GM12878 (cell line): ENCODE data around the gene PPM1A. TPM values are rescaled to one million over a fixed set of nuclear protein-coding genes. Genes with fewer than 3 reads are reported as not detected.
A peak's percentile ranks its signal among the peaks of the same experiment; 100 is the strongest.

Experiments
- EED ChIP-seq: sonication (generic); IDR thresholded peaks from 2 replicates; pipeline ENCODE4 v1.6.1; 2016; ENCODE audit warnings: antibody characterized with exemption, low read depth
- EGR1 ChIP-seq, 2 experiments: IDR thresholded peaks; 1 replicate in 1 of 2; 2 replicates in 1 of 2; pipeline ENCODE4 v1.6.1; 2011 to 2012; ENCODE audit warnings: low read depth in 2 of 2, low read length in 2 of 2, borderline replicate concordance in 1 of 2, mild to moderate bottlenecking in 1 of 2, moderate library complexity in 1 of 2
- ELK1 ChIP-seq: IDR thresholded peaks from 2 replicates; pipeline ENCODE4 v1.6.1; 2012; ENCODE audit warnings: low read depth, low read length, improper control_type of control experiment
- HDGF ChIP-seq: fragments of 450-650 bp; IDR thresholded peaks from 2 replicates; pipeline ENCODE4 v1.6.1; 2016; ENCODE audit warnings: antibody characterized with exemption
- IRF4 ChIP-seq: IDR thresholded peaks from 2 replicates; pipeline ENCODE4 v1.6.1; 2011; ENCODE audit warnings: low read depth, low read length
- JUNB ChIP-seq: IDR thresholded peaks from 2 replicates; pipeline ENCODE4 v1.6.1; 2016; ENCODE audit warnings: antibody characterized with exemption, mild to moderate bottlenecking
- JUND ChIP-seq: IDR thresholded peaks from 2 replicates; pipeline ENCODE4 v1.6.1; 2012; ENCODE audit warnings: low read depth, mild to moderate bottlenecking, low read length, improper control_type of control experiment, moderate library complexity
- KAT2A ChIP-seq: conservative IDR thresholded peaks from 2 replicates; pipeline ENCODE4 v1.6.1; 2011; ENCODE audit warnings: low read depth, low read length; ENCODE audit not compliant: control insufficient read depth
- LARP7 ChIP-seq: fragments of 450-650 bp; IDR thresholded peaks from 2 replicates; pipeline ENCODE4 v1.6.1; 2017; ENCODE audit warnings: mild to moderate bottlenecking
- NBN ChIP-seq: fragments of 450-650 bp; IDR thresholded peaks from 2 replicates; pipeline ENCODE4 v1.6.1; 2016
- REST ChIP-seq: IDR thresholded peaks from 2 replicates; pipeline ENCODE4 v1.6.1; 2012; ENCODE audit warnings: mild to moderate bottlenecking, low read depth, low read length
- SMAD1 ChIP-seq: fragments of 450-650 bp; IDR thresholded peaks from 2 replicates; pipeline ENCODE4 v1.6.1; 2018; ENCODE audit warnings: mild to moderate bottlenecking, low read depth; ENCODE audit not compliant: partially characterized antibody
- SMARCA5 ChIP-seq: fragments of 450-650 bp; IDR thresholded peaks from 2 replicates; pipeline ENCODE4 v1.6.1; 2017; ENCODE audit warnings: mild to moderate bottlenecking
- SREBF2 ChIP-seq: IDR thresholded peaks from 2 replicates; pipeline ENCODE4 v1.6.1; 2012; ENCODE audit warnings: mild to moderate bottlenecking, low read length
- STAT3 ChIP-seq: IDR thresholded peaks from 2 replicates; pipeline ENCODE4 v1.6.1; 2011; ENCODE audit warnings: low read depth, low read length, improper control_type of control experiment
- TARDBP ChIP-seq: IDR thresholded peaks from 2 replicates; pipeline ENCODE4 v1.6.1; 2016; ENCODE audit warnings: borderline replicate concordance
- USF1 ChIP-seq: IDR thresholded peaks from 2 replicates; pipeline ENCODE4 v1.6.1; 2011; ENCODE audit warnings: borderline replicate concordance, low read depth, mild to moderate bottlenecking, moderate library complexity, mixed read lengths, low read length; ENCODE audit not compliant: insufficient read depth; ENCODE audit errors: extremely low read length
- ZBED1 ChIP-seq: IDR thresholded peaks from 2 replicates; pipeline ENCODE4 v1.6.1; 2016; ENCODE audit warnings: borderline replicate concordance
- ZBTB40 ChIP-seq: fragments of 450-650 bp; IDR thresholded peaks from 2 replicates; pipeline ENCODE4 v1.6.1; 2016; ENCODE audit warnings: mild to moderate bottlenecking, moderate library complexity, borderline replicate concordance
- polyA plus RNA-seq, 11 experiments: library from polyadenylated mRNA; depleted of rRNA in 4 of 11; unstranded in 6 of 11; stranded (reverse) in 5 of 11; fragments of >200 nt; fragmentation: Nextera tagmentation in 4 of 11; fragmentation: Illumina TruSeq in 1 of 11; extraction: Ambion mirVana in 4 of 11; extraction: Trizol in 1 of 11; gene quantifications; 1 replicate in 1 of 11; 2 replicates in 10 of 11; pipeline versions ENCODE4 v1.2.1 to v1.2.3, GENCODE V29; 2011 to 2016; ENCODE audit warnings: inconsistent platforms in 2 of 11, missing spikeins in 2 of 11, low read depth in 1 of 11
- total RNA-seq, 4 experiments: library from RNA; depleted of rRNA in 3 of 4; stranded (reverse); fragments of >200 nt in 3 of 4; fragmentation: Illumina TruSeq in 1 of 4; extraction: Trizol in 1 of 4; gene quantifications; 2 replicates each; pipeline versions ENCODE4 v1.2.1 to v1.2.3, GENCODE V29; 2013 to 2021
- TF ChIP-seq, protein P1 (sequence below): fragments of 450-650 bp; IDR thresholded peaks from 2 replicates; pipeline ENCODE4 v1.6.1; 2017; ENCODE audit warnings: low read depth, mild to moderate bottlenecking, moderate library complexity

PPM1A gene
- total and polyA plus RNA-seq, 10 of the 15 experiments (the other 5 are each of a cell fraction or from before 2014, with no cell fraction given): 16.8 to 124 (median 47.0) TPM

GRCh38 chr14:60248697-60249318, at the start of gene PPM1A (continued):
- TF ChIP-seq ZBTB40 (no peak), USF1 (no peak), EED (peak; percentile 48; the same call in 1 of the 2 replicates), ZBED1 (no peak), STAT3 (no peak), SREBF2 (no peak), LARP7 (peak; percentile 93), JUNB (no peak), HDGF (peak; percentile 91), ELK1 (no peak), NBN (peak; percentile 99), SMARCA5 (no peak), REST (0 out of 2 replicates have a peak, but pooled peaks have one; percentile 12), SMAD1 (peak; percentile 37), KAT2A (no peak), EGR1 (IDR thresholded peaks at IDR 0.05; ENCODE audit: borderline replicate concordance in 1 of 2, low read depth in 2 of 2, low read length in 2 of 2) (peak in 1 of 2 experiments; percentile 54; a peak in 1 of 3 replicates), JUND (peak; percentile 95), TARDBP (peak; percentile 49; the same call in 1 of the 2 replicates), IRF4 (no peak)
- TF ChIP-seq, protein P1, sequence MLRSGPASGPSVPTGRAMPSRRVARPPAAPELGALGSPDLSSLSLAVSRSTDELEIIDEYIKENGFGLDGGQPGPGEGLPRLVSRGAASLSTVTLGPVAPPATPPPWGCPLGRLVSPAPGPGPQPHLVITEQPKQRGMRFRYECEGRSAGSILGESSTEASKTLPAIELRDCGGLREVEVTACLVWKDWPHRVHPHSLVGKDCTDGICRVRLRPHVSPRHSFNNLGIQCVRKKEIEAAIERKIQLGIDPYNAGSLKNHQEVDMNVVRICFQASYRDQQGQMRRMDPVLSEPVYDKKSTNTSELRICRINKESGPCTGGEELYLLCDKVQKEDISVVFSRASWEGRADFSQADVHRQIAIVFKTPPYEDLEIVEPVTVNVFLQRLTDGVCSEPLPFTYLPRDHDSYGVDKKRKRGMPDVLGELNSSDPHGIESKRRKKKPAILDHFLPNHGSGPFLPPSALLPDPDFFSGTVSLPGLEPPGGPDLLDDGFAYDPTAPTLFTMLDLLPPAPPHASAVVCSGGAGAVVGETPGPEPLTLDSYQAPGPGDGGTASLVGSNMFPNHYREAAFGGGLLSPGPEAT: no peak
